ENCODE results near the gene GKN2. TPM values are rescaled to one million over a fixed set of nuclear protein-coding genes. Genes with fewer than 3 reads are reported as not detected.

GKN2 gene
- not detected for total RNA-seq

GRCh38 chr2:68952887-68953521, at the start of gene GKN2:
GKN2 (minus strand) TSS chr2:68952893; CDS start chr2:68952861, 32 bp downstream.
- in situ Hi-C loops (cut with MboI; ENCODE audit: low pct_ligation_motif_present in 1 of 4, low pct_unique_long_range_greater_than_20kb in 1 of 4, low sequenced_read_pairs in 3 of 4) = no loop called here
- H3K27me3 ChIP-seq = no peaks in the 10 kb centered on the region
- TF ChIP-seq POLR2A (IDR thresholded peaks at IDR 0.05) = no peak
- no peak for TF ChIP-seq CTCF (IDR thresholded peaks at IDR 0.05)
- no peak for TF ChIP-seq POLR2AphosphoS5 (IDR thresholded peaks at IDR 0.05)
- TF ChIP-seq EP300 (IDR thresholded peaks at IDR 0.05; ENCODE audit: low read depth) = no peak

GRCh38 chr2:69001879-69002278, 49.2 kb upstream of the GKN2 start:
- H3K27ac ChIP-seq = no peak overlapping the region
- no peaks in the 10 kb centered on the region for H3K27me3 ChIP-seq
- H3K9me3 ChIP-seq = peaks cover 4 to 5% of the 10 kb centered on the region in 2 donors
- in situ Hi-C loops (cut with MboI; ENCODE audit: low pct_ligation_motif_present in 1 of 4, low pct_unique_long_range_greater_than_20kb in 1 of 4, low sequenced_read_pairs in 3 of 4) = loop anchor here in 1 of 4 donors (10.0 kb wide), 1 partner anchor 303 kb away; no protein-coding TSS in a partner anchor
- no peaks in the 10 kb centered on the region for H3K36me3 ChIP-seq
- no peak overlapping the region for H3K4me3 ChIP-seq
- H3K4me1 ChIP-seq = no peaks in the 10 kb centered on the region
- TF ChIP-seq POLR2AphosphoS5 (IDR thresholded peaks at IDR 0.05) (no peak), CTCF (IDR thresholded peaks at IDR 0.05) (no peak), POLR2A (IDR thresholded peaks at IDR 0.05) (no peak), EP300 (IDR thresholded peaks at IDR 0.05; ENCODE audit: low read depth) (no peak)
- intact Hi-C loops (cut with DNase I; ENCODE audit: low total_unique reads) = no loop called here
- no peak for DNase-seq

More at GRCh38 chr2:68952887-68953521, at the start of gene GKN2:
- Histone ChIP-seq H3K27ac (no peak within 1 kb of the TSS), H3K4me1 (no peaks in the 10 kb centered on the region), H3K9me3 (no peaks in the 10 kb centered on the region), H3K4me3 (no peak within 1 kb of the TSS), H3K36me3 (no peaks in the 10 kb centered on the region)
- WGBS, 2 donors (ENCODE audit: low coverage in 1 of 2) = 86 to 87% methylated on average over 4 of the region's 4 CpGs
- no peak for DNase-seq
- intact Hi-C loops (cut with DNase I; ENCODE audit: low total_unique reads) = no loop called here

GRCh38 chr2:68997401-68997800, 44.7 kb upstream of the GKN2 start:
- Histone ChIP-seq H3K4me1 (no peaks in the 10 kb centered on the region), H3K36me3 (no peaks in the 10 kb centered on the region), H3K27me3 (no peaks in the 10 kb centered on the region), H3K9me3 (peaks cover 4 to 5% of the 10 kb centered on the region in 2 donors), H3K4me3 (no peak overlapping the region), H3K27ac (no peak overlapping the region)
- TF ChIP-seq POLR2A (IDR thresholded peaks at IDR 0.05) = no peak
- no peak for TF ChIP-seq POLR2AphosphoS5 (IDR thresholded peaks at IDR 0.05)
- no peak for TF ChIP-seq EP300 (IDR thresholded peaks at IDR 0.05; ENCODE audit: low read depth)
- no peak for TF ChIP-seq CTCF (IDR thresholded peaks at IDR 0.05)
- intact Hi-C loops (cut with DNase I; ENCODE audit: low total_unique reads) = no loop called here
- in situ Hi-C loops (cut with MboI; ENCODE audit: low pct_ligation_motif_present in 1 of 4, low pct_unique_long_range_greater_than_20kb in 1 of 4, low sequenced_read_pairs in 3 of 4) = no loop called here
- no peak for DNase-seq

GRCh38 chr2:68995916-68996315, 43.2 kb upstream of the GKN2 start:
- H3K27me3 ChIP-seq = no peaks in the 10 kb centered on the region
- 29 to 41% methylated on average over 3 of the region's 3 CpGs for WGBS, 2 donors (ENCODE audit: low coverage in 1 of 2)
- no peak for DNase-seq
- H3K27ac ChIP-seq = no peak overlapping the region
- H3K4me3 ChIP-seq = no peak overlapping the region
- in situ Hi-C loops (cut with MboI; ENCODE audit: low pct_ligation_motif_present in 1 of 4, low pct_unique_long_range_greater_than_20kb in 1 of 4, low sequenced_read_pairs in 3 of 4) = no loop called here
- H3K36me3 ChIP-seq = no peaks in the 10 kb centered on the region
- no peaks in the 10 kb centered on the region for H3K4me1 ChIP-seq
- no peak for TF ChIP-seq EP300 (IDR thresholded peaks at IDR 0.05; ENCODE audit: low read depth)
- TF ChIP-seq POLR2AphosphoS5 (IDR thresholded peaks at IDR 0.05) = no peak
- no peak for TF ChIP-seq POLR2A (IDR thresholded peaks at IDR 0.05)
- TF ChIP-seq CTCF (IDR thresholded peaks at IDR 0.05) = no peak
- intact Hi-C loops (cut with DNase I; ENCODE audit: low total_unique reads) = no loop called here
- no peaks in the 10 kb centered on the region for H3K9me3 ChIP-seq
